CD4-positive, alpha-beta T cell treated with Interleukin-6 at 100 ng/mL for 8 hours (primary cell): Measurements from ENCODE around the gene KCNG4.
"Not testable (repeated sequence)": the region's sequence is repeated elsewhere in the genome, so short reads cannot be mapped to it uniquely, and the experiment has no call there.

Source experiments
- DNase-seq: peaks from one replicate; pipeline ENCODE4 v3.0.0-alpha.2; 2020; ENCODE audit warnings: mixed read lengths, low spot score

Gene KCNG4

DNA sequence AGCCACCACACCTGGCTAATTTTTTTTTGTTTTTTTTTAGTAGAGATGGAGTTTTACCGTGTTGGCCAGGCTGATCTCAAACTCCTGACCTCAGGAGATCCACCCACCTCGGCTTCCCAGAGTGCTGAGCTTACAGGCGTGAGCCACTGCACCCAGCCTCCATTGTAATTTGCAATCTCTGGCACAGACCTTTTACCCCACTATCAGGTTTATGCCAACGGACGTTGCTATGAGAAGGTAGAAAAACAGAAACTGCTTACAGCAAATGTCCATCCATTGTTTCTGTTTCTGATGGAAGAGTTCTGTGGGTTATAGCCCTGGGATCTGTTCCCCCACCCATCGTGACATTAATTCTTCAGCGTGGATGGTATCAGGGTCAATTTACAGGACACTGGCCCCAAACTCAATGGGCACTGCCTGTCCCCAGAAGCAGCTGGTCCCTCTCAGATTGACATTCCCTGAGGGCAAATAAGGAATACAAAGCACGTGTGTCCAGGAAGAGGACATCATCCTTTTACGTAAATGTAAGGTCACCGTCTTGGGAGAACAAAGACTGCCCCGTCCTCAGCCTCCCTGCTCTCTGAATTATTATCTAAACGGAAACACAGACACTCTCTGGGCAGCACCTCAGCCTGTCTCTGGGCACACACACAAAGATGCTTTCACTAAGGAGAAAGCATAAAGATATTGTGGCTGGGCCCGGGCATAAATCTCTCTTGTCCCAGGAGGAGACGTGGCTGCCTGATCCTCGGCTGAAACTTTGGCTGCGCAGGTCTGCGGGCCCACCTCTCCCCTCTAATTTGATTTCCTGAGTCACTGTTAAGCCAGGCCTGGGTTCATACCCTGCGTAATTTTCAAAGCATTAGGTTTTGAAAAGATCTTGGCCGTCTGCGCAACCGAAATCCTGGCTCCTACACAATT, 5.2 kb downstream of the KCNG4 start:
- no peak for DNase-seq

DNA sequence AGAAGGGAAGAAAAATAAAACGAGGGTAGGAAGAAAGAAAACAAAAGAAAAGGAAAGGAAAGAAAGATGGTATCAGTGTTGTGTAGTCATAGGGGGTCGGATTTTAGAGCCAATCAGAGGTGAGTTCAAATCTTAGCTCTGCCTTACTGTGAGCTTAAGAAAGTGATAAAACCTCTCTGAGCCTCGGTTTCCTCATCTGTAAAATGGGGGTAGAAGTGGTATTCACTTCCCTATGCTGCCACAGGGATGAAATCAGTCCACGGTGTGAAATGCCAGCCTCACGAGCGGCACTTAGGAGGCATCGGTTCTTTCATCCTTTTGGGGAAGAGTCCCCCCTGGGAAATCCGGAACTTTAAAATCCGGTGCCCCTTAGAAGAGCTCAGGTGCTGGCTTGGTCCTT, 6.1 kb downstream of the KCNG4 start:
- DNase-seq, result no peak

DNA sequence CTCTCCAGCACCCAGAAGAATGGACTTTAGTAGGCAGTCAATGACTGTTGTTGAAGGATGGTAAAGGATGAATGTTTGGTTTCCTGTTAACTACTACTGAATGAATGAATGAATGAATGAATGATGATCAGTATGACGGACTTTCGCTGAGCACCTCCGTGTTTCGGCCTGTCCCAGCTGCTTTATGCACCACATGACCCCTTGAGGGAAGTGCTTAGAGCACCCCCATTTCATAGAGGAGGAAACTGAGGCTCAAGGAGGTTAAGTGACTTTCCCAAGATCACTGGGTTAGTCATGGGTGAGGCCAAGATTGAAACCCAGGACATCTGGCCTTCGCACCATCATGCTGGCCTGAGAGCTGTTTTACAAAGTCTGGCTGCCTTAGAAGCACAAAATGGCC, 6.8 kb downstream of the KCNG4 start:
- no peak for DNase-seq

DNA sequence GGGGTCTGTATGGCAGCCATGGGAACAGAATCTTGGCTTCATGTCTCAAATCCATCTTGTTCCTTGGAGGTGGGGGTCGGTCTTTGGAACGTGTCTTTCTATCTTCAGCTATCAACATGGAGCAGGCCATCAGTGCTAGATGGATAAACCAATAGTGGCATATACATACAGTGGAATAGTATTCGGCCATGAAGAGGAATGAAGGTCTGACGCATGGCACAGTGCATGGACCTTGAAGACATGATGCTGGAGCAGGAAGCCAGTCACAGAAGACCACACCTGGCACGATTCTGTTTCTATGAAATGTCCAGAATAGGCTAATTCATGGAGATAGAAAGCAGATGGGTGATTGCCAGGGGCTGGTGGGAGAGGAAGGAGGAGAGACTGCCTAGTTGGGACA, 7.8 kb downstream of the KCNG4 start:
- no peak for DNase-seq

DNA sequence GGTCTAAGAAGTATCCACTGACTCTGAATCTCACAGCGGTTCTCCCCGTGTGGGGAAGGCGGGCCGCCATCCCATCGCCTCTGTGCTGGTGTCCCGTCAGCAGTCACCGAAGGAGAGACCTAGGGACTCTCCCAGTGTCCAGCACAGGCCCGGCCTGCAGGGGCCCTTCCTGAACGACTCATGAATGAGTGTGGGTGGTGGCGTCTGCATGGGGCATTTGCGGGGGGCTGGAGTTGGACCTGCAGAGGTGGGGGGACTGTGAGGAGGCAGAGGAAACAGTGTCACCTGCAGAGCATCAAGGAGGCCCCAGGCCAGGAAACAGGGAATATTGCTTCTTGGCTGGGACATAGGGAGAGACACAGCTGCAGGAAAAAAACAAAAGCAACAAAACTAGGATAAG, 10.3 kb downstream of the KCNG4 start:
- DNase-seq, result no peak

DNA sequence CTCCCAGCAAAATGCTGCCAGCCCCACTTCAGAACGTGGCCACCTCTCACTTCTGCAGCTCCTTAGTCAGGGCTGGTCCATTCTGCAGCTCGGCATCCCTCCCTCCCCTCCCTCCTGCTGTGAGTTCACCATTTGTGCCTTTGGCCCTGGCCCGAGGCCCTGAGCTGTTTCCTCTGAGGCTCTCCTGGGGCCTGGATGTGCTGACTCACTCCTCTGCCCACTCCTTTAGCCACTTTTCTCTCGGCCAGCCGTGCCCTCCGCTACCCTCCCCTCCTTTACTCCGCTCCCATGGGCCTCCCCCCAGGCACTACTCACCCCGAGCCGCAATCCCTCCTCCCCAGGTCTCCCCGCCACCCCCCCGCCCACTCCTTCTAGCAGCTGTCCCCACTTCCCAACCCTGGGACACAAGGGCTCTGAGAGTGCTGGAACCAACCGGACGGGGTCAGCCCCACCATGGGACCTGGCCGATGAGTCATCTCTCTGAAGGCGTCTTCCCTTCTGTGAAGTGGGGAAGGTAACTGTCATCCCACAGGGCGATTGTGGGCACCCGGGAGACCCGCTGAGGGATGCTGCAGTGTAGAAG, 11.5 kb downstream of the KCNG4 start:
- no peak for DNase-seq

DNA sequence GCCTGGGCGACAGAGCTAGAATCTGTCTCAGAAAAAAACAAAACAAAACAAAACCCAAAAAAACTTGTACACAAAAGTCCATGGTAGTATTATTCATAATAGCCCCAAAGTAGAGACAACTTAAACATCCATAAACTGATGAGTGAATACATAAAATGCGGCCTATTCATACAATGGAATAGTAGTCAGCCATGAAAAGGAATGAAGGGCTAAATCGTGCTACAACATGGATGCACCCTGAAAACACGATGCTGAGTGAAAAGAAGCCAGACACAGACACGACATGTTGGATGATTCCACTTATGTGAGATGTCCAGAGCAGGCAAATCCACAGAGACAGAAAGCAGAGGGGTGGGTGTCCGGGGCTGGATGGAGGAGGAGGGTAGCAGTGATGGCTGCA, 12.3 kb downstream of the KCNG4 start:
- no peak for DNase-seq

DNA sequence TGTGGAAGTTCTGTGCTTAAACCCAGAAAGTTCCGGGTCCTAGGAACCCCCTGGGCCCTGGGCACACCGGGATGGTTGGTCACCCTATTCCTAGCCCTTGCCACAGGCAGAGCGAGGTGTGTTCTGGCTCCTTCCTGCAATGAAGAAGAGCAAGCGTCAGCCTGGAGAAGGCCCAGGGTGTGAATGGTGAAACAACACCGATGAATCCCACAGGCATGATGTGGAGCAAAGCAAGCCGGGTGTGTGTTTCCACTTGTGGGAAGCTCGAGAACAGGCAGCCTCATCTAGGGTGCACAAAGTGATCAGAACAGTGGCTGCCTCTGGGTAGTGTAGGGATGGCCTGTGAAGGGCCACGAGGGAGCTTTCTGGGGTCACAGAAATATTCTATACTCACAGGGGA, 13.8 kb downstream of the KCNG4 start:
- DNase-seq, result no peak

DNA sequence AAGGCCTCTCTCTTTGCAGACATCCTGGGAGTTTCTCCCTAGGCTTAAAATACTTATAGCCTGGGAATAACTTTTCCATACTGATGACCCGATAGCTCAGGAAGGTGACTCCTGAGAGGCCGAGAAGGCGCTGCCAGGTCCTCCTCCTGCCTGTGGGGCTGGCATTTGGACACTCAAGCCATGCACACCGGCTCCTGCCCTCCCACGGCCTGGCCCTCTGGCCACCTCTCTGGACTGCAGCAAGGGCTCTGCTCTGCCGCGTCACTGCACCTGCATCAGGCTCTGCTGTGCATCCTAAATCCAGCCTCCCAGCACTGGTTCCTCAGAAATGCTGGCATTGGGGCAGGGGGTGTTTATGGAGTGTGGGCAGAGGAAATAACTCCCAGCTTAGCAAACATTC, 14.2 kb downstream of the KCNG4 start:
- DNase-seq, result no peak

DNA sequence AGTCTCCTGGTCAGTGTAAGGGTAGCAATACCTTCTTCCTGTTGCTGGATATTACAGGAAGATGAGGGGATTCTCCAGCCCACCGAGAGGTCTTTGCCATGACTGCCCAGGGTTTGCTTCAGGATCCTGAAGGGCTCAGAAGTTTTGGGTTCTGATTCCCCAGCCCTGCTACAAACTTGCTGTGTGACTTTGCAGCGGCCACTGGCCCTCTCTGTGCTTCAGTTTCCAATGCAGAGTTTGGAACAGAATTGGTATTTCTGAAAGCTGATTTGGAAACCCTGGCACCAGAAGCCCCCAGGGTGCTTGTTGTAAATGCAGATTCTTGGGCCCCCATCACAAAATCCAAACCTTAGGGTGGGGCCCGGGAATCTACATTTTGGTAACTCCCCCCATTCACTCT, 14.7 kb downstream of the KCNG4 start:
- no peak for DNase-seq

DNA sequence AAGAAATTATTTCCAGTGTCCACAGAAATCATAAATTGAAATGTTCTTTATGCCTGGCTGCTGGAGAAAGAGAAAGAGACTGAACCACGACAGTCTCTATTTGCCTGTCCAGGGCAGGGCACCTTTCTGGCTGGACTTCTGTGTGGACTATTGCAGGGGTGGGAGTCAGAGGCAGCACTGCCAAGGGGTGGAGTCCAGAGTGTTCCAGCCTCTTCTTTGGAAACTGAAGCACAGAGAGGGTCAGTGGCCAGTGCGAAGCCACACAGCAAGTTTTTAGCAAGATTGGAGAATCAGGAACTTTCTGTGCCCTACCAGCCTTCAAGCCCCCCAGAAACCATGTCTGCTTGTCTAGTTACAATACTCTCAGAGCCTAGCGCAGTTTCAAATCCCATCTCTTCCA, 15.3 kb downstream of the KCNG4 start:
- DNase-seq, result no peak

DNA sequence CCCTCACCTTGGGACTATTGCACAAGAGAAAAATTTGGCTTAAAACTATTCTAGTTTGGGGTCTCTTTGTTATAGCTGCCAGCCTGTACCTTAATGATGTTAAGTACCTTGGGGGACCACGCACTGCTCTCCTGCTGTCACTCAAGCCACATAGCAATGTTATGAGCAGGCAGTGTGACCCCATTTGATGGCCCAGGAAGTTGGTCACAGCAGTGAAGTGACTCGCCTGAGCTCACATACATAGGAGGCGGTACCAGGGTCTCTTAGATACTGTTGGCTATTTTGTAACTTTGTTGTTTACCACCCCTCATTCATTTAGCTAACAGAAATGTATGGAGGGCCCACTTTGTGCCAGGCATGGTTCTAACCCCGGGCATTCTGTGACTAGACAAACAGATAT, 16.4 kb downstream of the KCNG4 start:
- DNase-seq, result no peak

DNA sequence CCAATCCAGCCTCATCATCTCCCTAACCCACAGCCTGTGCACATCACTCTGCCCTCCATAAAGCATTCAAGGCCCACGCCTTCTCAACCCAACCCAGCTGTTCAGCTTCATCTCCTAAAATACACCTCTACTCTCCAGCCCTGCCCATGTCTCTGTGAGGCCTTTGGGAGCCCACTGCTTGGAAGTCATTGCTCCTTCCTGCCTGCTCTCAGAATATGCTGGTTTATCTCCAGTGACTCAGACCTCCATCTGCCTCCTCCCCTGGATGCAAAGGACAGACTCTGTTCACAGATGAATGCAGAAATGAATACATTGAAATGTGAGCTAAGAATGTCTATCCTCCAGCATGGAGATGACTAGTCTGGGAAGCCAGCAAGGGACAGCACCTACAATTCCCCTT, 19.0 kb downstream of the KCNG4 start:
- DNase-seq, result no peak

DNA sequence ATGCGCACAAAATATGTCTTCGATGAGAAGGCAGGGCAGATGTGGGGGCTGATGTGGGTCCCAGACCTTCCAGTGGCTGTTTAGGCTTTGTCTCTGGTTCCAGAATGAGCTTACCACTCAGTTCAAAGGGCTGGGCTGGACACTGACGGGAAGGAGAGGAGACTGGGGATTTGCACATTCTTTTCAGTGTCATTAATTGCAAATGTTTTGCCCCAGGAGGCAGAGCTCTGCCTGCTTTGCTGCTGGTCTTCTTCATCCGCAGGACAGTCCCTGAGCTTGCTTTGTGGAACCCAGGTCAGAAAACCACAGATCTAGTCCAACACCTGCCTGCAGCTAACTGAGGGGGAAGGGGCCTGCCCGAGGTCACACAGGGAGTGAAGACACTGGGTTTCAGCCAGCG, 20.9 kb downstream of the KCNG4 start:
- DNase-seq, result no peak

DNA sequence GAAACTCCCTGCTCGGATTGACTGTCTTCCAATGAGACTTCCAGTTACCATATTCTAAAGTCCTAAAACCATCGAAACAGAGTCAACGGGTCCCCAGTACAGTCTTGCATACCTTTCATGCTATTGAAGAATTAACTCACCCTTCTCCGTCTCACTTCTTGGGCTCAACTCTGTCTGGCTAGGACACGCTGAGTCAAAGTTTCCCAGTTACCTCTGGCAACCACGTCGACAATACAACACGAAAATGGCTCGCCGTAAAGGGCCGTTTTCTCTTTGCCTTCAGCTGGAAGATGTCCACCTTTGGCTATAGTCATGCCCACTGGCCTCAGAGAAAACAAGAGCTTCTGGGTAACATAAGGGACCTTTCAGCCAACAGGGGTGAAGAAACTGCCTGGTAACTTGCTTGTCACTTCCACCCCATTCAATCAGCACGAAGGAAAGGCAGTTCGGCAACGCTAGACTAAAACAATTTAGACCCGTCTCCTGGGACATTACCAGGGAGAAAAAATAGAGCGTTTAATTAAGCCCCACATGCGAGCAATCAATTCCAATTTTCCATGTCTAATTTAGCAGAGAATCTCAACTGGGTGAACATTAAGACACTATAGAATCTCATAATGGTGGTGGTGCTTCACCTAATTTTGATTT, 21.5 kb downstream of the KCNG4 start:
- DNase-seq, result no peak

DNA sequence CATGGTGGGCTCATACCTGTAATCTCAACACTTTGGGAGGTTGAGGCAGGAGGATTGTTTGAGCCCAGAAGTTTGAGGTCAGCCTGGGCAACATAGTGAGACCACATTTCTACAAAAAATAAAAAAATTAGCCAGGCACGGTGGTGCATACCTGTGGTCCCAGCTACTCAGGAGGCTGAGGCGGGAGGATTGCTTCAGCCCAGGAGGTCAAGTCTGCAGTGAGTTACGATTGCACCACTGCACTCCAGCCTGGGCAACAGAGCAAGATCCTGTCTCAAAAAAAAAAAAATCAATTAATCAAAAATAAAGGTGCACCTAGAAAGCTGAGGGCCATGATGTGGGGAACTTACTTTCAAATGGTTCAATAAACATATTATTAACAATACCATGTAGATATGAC, 23.7 kb downstream of the KCNG4 start:
- DNase-seq, result not testable (repeated sequence)

DNA sequence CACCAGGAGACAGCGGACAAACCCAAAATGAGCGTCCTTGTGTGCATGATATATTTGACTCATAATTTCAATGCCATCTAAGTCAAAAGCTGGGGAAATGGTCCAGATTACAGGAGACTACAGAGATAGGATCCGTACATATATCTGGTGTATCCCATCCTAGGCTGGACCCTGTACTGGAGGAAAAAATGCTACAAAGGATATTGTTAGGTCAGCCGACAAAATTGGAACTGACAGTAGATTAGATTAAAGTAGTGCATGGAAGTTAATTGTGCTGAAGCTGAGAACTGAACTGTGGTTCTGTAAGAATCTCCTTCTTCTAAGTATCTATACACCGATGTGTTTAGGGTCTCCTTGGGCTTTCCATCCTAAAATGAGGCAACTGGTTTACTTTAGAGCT, 24.3 kb downstream of the KCNG4 start:
- no peak for DNase-seq

DNA sequence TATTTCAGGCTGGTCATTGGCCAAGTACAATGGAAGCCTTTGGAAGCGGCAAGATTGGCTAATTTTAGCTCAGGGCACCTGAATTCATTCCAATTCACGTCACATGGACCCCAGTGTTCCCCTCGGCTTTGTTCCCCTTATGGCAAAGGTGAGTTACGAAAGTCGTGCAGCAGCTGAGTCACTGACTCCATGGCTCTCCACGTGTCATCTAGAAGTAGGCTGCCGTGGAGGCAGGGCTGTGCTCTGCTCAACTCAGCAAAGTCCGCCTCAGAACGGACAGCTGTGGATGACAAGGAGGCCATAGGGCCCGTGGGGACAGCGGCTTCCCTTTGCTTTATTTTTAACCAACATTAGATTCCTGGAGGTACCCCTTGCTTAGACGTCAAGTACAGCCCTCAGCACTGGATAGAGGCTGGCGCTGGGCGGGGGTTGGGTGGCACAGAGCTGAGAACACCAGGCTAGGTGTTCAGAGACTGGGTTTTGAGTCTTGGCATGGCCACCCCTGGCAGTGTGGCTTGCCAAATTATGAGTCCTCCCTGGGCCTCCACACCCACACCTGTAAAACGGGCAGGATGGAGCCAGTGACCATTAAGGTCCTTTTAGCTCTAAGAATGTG, 25.3 kb downstream of the KCNG4 start:
- no peak for DNase-seq

DNA sequence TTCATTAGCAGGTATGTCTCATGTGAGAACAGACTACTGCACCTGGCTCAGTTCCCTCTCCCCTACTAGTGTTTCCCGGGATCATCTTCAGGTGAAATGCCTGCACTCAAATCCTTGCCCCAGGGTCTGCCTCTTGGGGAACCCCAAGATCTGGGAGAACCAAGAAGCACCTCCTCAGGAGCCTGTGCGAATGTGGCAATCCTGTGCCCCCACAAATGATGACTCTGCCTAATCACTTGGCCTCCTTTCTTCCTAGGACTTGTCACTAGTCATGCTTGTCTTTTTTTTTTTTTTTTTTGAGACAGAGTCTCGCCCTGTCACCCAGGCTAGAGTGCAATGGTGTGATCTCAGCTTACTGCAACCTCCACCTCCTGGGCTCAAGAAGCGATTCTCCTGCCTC, 27.2 kb downstream of the KCNG4 start:
- no peak for DNase-seq

DNA sequence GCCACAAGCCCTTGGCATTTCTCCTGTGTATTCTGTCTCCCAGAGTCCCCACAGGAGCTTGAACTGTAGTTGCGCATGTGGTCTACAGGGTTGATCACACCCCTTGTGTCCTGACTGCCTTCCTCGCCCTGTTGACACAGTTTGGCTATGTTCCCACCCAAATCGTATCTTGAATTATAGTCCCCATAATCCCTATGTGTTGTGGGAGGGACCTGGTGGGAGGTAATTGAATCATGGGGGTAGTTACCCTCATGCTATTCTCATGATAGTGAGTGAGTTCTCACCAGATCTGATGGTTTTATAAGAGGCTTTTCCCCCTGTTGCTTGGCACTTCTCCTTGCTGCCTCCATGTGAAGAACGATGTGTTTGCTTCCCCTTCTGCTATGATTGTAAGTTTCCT, 27.7 kb downstream of the KCNG4 start:
- DNase-seq, result no peak

DNA sequence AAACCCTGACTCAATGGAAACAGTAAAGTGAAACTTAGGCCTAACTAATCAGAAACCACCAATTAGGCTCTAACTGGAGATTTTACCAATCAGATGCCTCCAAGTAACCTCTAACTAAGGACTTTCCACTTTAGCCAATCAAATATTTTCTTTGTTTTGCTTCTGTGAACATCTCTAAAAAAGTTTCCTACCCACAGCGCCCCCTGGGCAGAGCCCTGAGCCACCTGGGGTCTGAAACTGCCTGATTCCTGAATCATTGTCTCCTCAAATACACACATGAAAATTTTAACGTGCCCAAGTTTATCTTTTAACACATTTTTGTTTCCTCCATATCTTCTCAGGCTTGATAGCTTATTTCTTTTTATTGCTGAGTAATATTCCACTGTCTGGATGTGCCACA, 29.8 kb downstream of the KCNG4 start:
- no peak for DNase-seq

DNA sequence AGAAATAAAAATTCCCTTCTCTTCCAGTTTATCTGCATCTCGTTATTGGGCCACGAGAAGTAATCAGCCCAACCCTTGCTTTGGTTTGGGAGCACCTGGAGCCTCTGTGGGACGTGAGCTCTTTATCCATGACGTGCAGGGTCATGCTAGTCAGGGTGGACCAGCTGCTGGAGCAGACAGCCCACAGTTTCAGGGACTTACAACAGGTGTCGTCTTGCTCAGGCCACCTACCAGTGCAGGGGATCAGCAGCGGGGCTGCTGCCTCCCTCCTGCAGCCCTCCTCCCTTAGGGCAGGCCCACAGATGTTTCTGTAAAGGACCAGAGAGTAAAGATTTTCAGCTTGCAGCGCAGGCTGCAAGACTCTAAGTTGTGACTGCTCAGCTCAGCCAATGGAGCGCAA, 31.9 kb downstream of the KCNG4 start:
- DNase-seq, result no peak

DNA sequence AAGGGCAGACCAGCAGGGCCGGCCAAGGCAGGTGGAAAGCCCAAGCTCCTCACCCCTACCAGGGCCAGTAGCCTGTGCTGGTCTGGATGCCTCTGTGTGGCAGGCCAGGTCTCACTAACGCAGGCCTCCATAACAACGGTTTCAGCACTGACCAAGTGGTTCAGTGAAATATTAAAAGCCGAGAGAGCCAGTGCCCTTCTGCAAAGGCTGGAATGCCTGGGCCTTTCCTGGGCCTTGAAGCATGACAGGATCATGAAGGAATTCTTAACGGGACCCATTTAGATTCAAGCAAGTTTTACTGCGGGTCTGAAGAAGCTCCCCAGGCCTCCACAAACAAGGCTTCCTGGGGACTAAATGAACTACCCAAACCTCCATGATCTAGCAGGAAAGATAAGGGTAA, 32.6 kb downstream of the KCNG4 start:
- DNase-seq, result no peak
